Adrenal gland (tissue), 12 donors: Measurements from ENCODE around the gene IL16. TPM values are rescaled to one million over a fixed set of nuclear protein-coding genes. Genes with fewer than 3 reads are reported as not detected.

Source experiments
- DNase-seq, 7 donors: peaks; one replicate each; pipeline ENCODE4 v3.0.0-alpha.2; 2019 to 2020
- H3K27ac ChIP-seq, 5 donors: fragments of 200-600 bp; sonication (generic) in 4 of 5; 1 replicate in 3 of 5; 2 replicates in 2 of 5; pipeline versions ENCODE4 v1.5.1 to v1.8.0; 2016 to 2020; ENCODE audit warnings: mild to moderate bottlenecking in 1 of 5
- H3K27me3 ChIP-seq: fragments of 200-600 bp; 2 replicates; pipeline ENCODE4 v1.8.0; 2021
- H3K36me3 ChIP-seq, 2 donors: fragments of 200-600 bp; replicated peaks in 1 of 2; 1 replicate in 1 of 2; 2 replicates in 1 of 2; pipeline versions ENCODE4 v1.5.1 to v1.8.0; 2018 to 2022
- H3K4me1 ChIP-seq, 2 donors: fragments of 200-600 bp; replicated peaks in 1 of 2; 1 replicate in 1 of 2; 2 replicates in 1 of 2; pipeline versions ENCODE4 v1.5.1 to v1.8.0; 2018 to 2021
- H3K4me3 ChIP-seq, 4 donors: fragments of 200-600 bp; sonication (generic) in 3 of 4; one replicate each; pipeline ENCODE4 v1.5.1; 2016 to 2018
- H3K9me3 ChIP-seq, 3 donors: fragments of 200-600 bp; sonication (generic) in 1 of 3; replicated peaks in 1 of 3; 1 replicate in 2 of 3; 2 replicates in 1 of 3; pipeline versions ENCODE4 v1.5.1 to v1.8.0; 2016 to 2021
- CTCF ChIP-seq, 6 experiments: fragments of 450-650 bp in 4 of 6; fragments of 200-600 bp in 2 of 6; sonication (generic) in 1 of 6; IDR thresholded peaks; 1 replicate in 5 of 6; 2 replicates in 1 of 6; pipeline versions ENCODE4 v1.5.1 to v1.8.0; 2016 to 2021; ENCODE audit warnings: antibody characterized with exemption in 6 of 6, mild to moderate bottlenecking in 2 of 6, moderate library complexity in 1 of 6
- POLR2A ChIP-seq, 2 donors: fragments of 450-650 bp; IDR thresholded peaks; one replicate each; pipeline ENCODE4 v1.6.1; 2017; ENCODE audit warnings: antibody characterized with exemption in 2 of 2, mild to moderate bottlenecking in 2 of 2, moderate library complexity in 1 of 2
- WGBS, 4 donors: extraction: QIAGEN DNeasy Blood & Tissue Kit in 2 of 4; methylation state at CpG; one replicate each; pipeline versions ENCODE4 v1.1.5 to v1.1.7; 2013 to 2017; 5-methylcytosine and 5-hydroxymethylcytosine counted together
- intact Hi-C, 2 donors: fragments of 100-400 bp; cut with DNase I; formaldehyde crosslinking; loops; one replicate each; pipeline versions ENCODE4 v1.14.1 to v1.15.0; 2022 to 2023
- polyA plus RNA-seq, 3 donors: library from polyadenylated mRNA; stranded (reverse); fragments of 200-250 nt in 2 of 3; fragments of 350-450 nt in 1 of 3; fragmentation: Illumina TruSeq in 1 of 3; extraction: RNeasy Lipid Tissue Mini Kit (QIAGEN cat#74804) in 1 of 3; gene quantifications; one replicate each; pipeline ENCODE4 v1.2.3, GENCODE V29; 2013 to 2014
- total RNA-seq, 9 donors: library from RNA; depleted of rRNA in 4 of 9; stranded (reverse); fragments of >200 nt in 4 of 9; fragments of 120-200 nt in 1 of 9; fragmentation: NEBNext Ultra II Directional in 1 of 9; extraction: Animal tissue kit (Norgen Biotek cat#: 25700) in 1 of 9; gene quantifications; one replicate each; pipeline versions ENCODE4 v1.1.0 to v1.2.4, GENCODE V29; 2013 to 2023
- donor health status: healthy with polysubstance abuse.
- donor health status: Bipolar disorder and iron deficiency.
- donor health status: DM: yes; HTN: yes; CAD: no.
- donor health status: DM: no; HTN: no; CAD: no.
- donor health status: DM: no; HTN: no; CAD: no.
- donor health status: DM: yes; HTN: yes; CAD: no.

The IL16 gene
- total and polyA plus RNA-seq, 12 donors, result 2.2 to 16.0 (median 6.3) TPM

- Histone ChIP-seq H3K27ac (no peak overlapping the region), H3K36me3 (no peaks in the 10 kb centered on the region), H3K4me1 (peaks cover 0 to 18% of the 10 kb centered on the region in 2 donors), H3K27me3 (no peaks in the 10 kb centered on the region), H3K4me3 (no peak overlapping the region), H3K9me3 (no peaks in the 10 kb centered on the region)
- DNase-seq, result no peak
- TF ChIP-seq POLR2A (IDR thresholded peaks at IDR 0.05), result no peak
- no peak for TF ChIP-seq CTCF (IDR thresholded peaks at IDR 0.05)
- WGBS, 4 donors, result 78 to 91% (median 83%) methylated on average over 7 to 12 of the region's 12 CpGs
- intact Hi-C loops, result no loop called here
These were observed 95.9 kb downstream of the IL16 start for GRCh38 chr15:81292523-81293001.

GRCh38 chr15:81293728-81294515 is 97.2 kb downstream of the IL16 start:
- TF ChIP-seq POLR2A (IDR thresholded peaks at IDR 0.05) (no peak), CTCF (IDR thresholded peaks at IDR 0.05) (no peak)
- H3K27me3 ChIP-seq, result no peaks in the 10 kb centered on the region
- intact Hi-C loops, result no loop called here
- WGBS, 4 donors, result 49 to 69% (median 58%) methylated on average over 9 of the region's 9 CpGs
- H3K4me3 ChIP-seq, result no peak overlapping the region
- no peaks in the 10 kb centered on the region for H3K36me3 ChIP-seq
- no peaks in the 10 kb centered on the region for H3K9me3 ChIP-seq
- H3K4me1 ChIP-seq, result peaks cover 0 to 18% of the 10 kb centered on the region in 2 donors
- DNase-seq, result peak in 1 of 7 donors; percentile 41
- H3K27ac ChIP-seq, result peak overlapping the region in 1 of 5 donors; percentile 37

DNA sequence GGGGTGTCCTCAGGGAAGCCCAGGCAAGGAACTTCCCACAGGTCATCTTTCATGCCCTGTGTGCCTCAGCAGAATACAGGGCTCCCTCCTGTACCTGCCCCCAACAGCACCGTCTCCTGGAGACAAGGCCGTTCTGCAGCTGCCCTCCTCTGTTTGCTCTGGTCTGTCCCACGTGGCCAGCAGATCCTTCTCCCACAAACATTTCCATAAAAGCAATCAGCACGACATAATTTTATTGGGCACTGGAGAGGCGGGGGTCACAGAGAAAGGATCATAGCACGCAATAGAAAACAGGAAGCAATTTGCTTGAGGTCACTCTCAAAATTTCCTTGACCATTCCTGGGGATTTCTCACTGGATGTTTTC is 97.8 kb downstream of the IL16 start:
- H3K27me3 ChIP-seq, result no peaks in the 10 kb centered on the region
- intact Hi-C loops, result no loop called here
- H3K9me3 ChIP-seq, result no peaks in the 10 kb centered on the region
- no peak for TF ChIP-seq CTCF (IDR thresholded peaks at IDR 0.05)
- no peak for TF ChIP-seq POLR2A (IDR thresholded peaks at IDR 0.05)
- peaks cover 0 to 18% of the 10 kb centered on the region in 2 donors for H3K4me1 ChIP-seq
- H3K27ac ChIP-seq, result peak overlapping the region in 1 of 5 donors; percentile 37
- H3K36me3 ChIP-seq, result no peaks in the 10 kb centered on the region
- no peak overlapping the region for H3K4me3 ChIP-seq
- DNase-seq, result no peak
- WGBS, 4 donors, result 25 to 43% (median 40%) methylated on average over 6 of the region's 6 CpGs

GRCh38 chr15:81295486-81296121 is 98.9 kb downstream of the IL16 start:
- no peak for TF ChIP-seq POLR2A (IDR thresholded peaks at IDR 0.05)
- TF ChIP-seq CTCF (IDR thresholded peaks at IDR 0.05), result no peak
- DNase-seq, result no peak
- intact Hi-C loops, result no loop called here

More at GRCh38 chr15:81295486-81296121, 98.9 kb downstream of the IL16 start:
- no peaks in the 10 kb centered on the region for H3K9me3 ChIP-seq
- H3K27me3 ChIP-seq, result peaks cover 3% of the 10 kb centered on the region
- H3K4me1 ChIP-seq, result peaks cover 0 to 18% of the 10 kb centered on the region in 2 donors
- no peak overlapping the region for H3K4me3 ChIP-seq
- WGBS, 4 donors, result 57 to 70% (median 67%) methylated on average over 5 of the region's 5 CpGs
- no peaks in the 10 kb centered on the region for H3K36me3 ChIP-seq
- H3K27ac ChIP-seq, result peak overlapping the region in 1 of 5 donors; percentile 71
